HT1080 (cell line): ENCODE data around the gene CD59. TPM values are rescaled to one million over a fixed set of nuclear protein-coding genes. Genes with fewer than 3 reads are reported as not detected.
"Not testable (repeated sequence)": the region's sequence is repeated elsewhere in the genome, so short reads cannot be mapped to it uniquely, and the experiment has no call there.

Source experiments
- DNase-seq: peaks from one replicate; pipeline ENCODE4 v3.0.0-alpha.2; 2015; ENCODE audit warnings: low read depth
- total RNA-seq: library from RNA; depleted of rRNA; stranded (reverse); fragments of >200 nt; shearing (Covaris generic); gene quantifications from 2 replicates; pipeline ENCODE4 v1.2.3, GENCODE V29; 2014

CD59 gene
- total RNA-seq, 1 experiment from 2014 or later = 728 TPM

DNA sequence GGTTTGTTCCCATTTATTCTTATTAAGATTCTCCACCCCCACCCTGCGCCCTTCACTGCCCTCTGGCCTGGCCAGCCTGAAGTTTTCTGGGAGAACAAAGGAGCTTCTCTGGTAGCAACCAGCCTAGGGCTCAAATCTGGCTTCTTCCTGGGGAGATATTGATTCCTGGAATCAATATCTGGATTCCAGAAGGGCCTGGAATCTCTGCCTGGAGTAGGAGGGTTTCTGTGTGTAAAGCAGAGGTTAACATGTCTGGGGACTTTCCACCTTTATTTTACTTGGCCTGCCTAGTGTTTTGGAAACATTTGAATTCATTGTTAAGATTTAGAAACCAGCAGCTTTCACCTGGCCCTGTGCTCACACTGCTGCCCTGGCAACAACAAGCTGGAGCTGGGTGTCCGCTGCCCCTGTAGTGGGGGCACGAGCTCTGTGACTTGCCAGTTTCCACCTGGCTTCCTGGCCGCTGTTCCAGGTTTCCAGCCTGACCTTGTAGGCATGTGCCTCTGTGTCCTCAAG, 41.1 kb downstream of the CD59 start:
- DNase-seq = no peak

DNA sequence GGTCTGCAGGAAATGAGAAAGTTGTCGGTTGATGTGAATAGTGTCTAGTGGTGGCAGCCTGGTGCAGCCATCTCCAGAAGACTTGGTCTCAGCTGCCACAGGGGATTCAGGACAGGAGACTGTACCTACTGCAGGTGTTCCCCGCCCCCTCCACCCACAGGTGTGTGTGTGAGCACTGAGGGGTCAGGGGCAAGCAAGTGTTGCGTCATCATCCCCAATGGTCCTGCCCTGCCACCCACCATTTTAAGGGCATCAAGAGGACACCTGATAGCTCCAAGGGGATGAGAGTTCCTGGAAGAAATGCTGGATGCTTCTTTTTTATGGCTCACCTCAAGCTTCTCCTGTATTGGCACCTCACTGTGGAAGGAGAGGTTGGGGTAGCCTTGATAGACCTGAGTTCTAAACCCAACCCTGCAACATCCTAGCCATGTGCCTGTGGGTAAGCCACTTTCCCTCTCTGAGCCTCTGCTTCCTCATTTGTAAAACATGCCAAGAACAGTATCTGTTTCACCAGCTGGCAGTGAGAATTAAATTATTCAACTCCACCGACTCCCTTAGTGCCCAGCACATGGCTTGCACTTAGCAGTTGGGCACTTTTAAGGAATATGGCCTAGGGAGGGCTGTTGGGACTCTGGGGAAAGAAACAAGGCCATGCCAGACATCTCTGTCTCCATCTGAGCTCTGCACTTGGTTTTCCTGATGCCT, 41.7 kb downstream of the CD59 start:
- no peak for DNase-seq

- no peak for DNase-seq
Measured at GRCh38 chr11:33692541-33692940, 43.7 kb downstream of the CD59 start.

DNA sequence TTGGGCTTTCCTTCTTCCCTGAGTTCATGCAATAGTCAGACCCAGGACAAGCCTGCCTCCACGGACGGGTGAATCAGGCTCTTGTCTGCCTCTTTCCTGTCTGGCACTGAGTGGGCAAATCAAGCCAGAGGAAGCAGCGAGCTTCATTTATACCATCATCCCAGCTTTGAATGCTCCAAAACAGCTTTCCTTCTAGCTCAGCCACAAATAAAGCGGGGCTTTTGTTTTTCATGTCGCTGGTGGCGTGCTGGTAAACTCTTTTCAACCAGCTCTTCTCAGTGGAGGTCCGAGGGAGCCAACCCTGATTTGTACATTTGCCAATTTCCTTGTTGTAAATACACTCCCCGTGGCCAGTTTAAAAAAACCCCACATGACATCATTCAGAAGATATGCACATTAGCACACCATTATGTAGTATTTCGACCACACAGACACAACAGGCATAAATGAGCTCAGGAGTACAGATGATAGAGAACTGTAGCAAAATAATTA, 44.2 kb downstream of the CD59 start:
- DNase-seq = peak; percentile 96

GRCh38 chr11:33691066-33691864, 45.0 kb downstream of the CD59 start:
- DNase-seq = no peak

GRCh38 chr11:33690290-33691065, 45.7 kb downstream of the CD59 start:
- DNase-seq = peak; percentile 100

- DNase-seq = no peak
Measured at GRCh38 chr11:33689501-33689900, 46.7 kb downstream of the CD59 start.

GRCh38 chr11:33689085-33689484, 47.1 kb downstream of the CD59 start:
- DNase-seq = peak; percentile 79

DNA sequence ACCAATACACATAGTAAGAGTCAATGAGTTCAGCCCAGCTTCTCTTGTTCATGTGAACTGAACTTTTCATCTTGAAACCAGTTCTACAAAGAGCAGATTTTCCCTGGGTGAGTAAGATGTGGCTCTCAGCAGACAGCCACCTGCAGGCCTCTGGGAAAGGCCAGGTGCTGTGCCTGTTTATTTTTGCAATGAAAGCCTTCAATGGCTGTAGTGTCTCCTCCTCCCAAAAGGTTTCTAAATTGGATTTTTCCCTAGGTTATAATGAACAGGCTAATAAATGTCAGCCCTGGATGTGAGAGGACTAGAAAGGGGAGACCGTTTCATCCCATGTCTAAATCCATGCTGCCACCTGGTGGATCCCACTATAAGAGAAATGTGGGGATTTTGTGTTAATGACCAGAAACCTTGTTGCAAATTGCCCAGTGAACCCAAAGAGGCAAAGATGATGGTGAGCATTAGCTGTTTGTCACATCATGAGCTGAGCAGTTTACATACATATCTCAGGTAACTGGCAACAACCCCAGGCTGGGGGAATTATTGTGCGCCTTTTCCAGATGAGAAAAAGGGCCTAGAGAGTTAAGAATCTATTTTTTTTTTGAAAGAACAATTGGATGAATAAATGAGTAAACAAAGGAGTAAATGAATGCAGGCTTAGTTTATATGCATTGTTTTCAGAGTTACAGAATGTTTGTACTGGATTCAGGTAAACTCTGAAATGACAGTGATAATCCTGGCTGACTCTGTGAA, 48.3 kb downstream of the CD59 start:
- DNase-seq = peak; percentile 77

DNA sequence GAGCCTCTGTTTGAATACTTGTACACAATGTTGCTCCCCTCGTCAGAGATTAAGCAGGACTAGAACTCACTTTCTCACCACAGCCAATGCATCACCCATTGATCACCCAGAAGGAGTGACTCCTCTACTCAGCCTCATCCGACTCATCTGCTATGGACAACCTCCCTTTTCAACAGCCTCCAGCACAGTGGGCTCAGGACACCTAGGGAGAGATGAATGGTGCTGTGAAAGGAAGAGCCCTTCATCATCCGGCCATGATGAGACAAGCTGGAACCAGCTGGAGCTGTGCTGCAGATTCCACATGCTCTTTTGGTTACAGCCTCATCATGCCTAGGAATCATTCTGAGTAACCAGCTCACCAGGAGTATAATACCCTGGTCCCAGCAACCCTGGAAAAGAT, 51.1 kb downstream of the CD59 start:
- peak; percentile 32 for DNase-seq

- DNase-seq = no peak
Measured at GRCh38 chr11:33684003-33684706, 52.1 kb downstream of the CD59 start.

GRCh38 chr11:33682446-33682845, 53.8 kb downstream of the CD59 start:
- DNase-seq = no peak

DNA sequence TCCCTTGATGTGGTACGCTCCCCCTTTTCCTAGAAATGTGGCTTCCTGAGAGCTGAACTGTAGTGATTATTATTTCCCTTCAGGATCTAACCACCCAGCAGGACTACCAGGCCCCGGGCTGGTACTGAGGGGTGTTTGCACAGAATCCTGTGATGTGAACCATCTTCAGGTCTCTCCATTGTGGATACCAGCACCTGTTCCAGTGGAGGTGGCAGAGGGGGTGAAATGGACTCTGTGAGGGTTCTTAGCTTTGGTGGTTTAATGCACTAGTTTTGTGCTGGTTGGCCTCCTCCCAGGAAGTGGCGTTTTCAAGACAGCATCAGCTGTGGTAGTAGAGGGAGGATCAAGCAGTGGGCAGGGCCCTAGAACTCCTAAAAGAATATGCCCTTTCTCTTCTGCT, 54.2 kb downstream of the CD59 start:
- DNase-seq = no peak

GRCh38 chr11:33678616-33679015, 57.6 kb downstream of the CD59 start:
- not testable (repeated sequence) for DNase-seq

DNA sequence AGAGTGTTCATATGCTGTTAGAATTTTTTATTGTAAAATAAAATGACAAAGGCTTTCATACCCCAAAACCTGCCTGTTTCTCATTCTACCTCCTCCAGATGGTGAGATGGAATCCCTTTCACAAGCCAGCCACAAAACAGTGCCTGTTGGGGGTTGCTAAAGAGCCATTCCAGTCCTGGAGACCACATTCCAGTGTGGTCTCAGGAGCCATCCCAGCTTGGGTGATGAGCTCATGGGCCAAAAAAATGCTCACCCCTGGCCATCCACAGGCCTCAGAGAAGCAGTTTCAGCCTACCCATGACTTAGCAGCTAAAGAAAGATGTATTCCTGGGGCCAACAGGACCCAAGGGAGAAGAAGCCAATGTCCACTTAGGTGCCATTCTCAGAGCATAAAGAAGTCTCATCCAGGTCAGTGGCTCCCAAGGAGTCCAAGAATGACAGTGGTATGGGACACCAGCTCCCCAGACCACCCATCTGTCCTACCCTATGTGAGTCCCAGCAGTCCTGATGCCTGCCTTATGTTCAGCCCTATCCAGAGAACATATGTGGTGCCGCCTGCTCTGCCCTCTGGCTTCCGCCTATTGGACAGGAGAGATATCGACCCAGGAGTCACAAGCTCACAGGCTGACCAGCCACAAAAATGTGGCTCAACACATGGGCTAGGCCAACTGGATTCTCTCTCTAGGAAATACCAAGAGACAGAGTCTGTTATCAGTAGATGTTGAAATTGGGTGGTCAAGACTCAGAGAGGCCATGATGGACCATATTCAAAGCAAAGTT, 62.0 kb downstream of the CD59 start:
- DNase-seq = no peak

- DNase-seq = no peak
Measured at GRCh38 chr11:33672273-33672672, 64.0 kb downstream of the CD59 start.

DNA sequence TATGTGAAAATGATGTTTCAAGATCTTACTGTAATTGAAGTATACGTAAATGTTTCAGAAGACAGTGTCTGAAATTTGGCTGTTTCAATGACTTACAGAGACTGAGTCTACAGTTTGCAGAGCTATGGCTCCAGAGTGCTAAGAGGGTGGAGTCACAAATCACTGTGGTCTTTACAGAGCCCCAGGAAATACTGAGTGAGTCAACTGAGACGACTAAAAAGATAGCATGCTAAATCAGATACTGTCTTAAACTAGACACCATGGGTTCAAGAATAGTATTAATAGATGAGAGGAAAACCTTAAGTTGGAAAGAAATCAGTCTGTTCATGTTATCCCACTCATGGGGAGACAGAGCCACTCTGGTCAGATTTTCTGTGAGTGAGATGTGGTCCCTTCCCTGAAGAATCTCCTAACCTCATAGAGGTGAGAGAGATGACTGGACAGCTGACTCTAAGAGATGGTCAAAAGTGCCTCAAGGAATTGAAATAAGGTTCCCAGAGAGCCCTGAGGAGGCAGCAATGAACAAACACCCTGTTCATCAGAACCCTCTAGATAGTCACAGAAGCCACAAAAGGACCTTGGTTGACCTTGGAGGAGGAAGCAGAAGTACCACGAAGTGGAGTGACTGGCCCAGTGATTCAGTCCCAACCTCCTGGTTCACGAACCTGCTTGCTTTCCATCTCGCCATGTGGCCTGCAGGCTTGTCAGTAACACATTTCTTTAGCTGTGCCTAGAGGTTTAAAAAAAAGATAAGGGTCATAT, 65.8 kb downstream of the CD59 start:
- DNase-seq = peak; percentile 92

DNA sequence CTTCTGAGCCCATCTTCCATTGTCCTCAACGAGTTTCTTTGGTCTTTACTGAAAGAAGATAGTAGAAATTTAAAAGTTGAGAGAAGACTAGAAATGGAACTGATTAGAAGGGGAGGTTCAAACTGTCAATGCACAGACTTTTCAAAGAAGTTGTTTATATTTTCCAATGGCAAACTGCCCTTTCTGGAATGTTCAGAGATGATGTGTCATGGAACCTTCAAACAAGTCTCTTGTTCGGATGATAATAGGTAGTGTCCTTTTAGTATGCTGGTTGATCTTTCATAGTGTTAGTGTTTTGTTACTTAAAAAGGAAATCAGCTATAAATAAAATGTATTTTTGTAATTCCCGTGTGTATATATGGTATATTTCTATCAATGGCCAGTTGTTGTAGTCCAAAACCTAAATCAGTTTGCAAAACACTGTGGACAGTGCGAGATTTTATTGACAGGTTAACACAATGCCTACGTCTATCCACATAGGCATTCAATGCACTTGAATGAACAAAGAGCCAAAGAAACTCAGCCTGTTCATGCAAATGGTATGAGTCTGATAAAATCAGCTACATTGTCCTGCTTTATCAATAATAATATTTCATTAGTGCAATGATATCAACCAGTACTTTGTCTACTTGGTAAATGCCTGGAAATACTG, 66.5 kb downstream of the CD59 start:
- no peak for DNase-seq
